Measurements from ENCODE around the gene S1PR4. TPM values are rescaled to one million over a fixed set of nuclear protein-coding genes. Genes with fewer than 3 reads are reported as not detected.
"Not testable (repeated sequence)": the region's sequence is repeated elsewhere in the genome, so short reads cannot be mapped to it uniquely, and the experiment has no call there.

S1PR4 gene
- total RNA-seq, 1 donor from 2014 or later = 0.89 TPM

DNA sequence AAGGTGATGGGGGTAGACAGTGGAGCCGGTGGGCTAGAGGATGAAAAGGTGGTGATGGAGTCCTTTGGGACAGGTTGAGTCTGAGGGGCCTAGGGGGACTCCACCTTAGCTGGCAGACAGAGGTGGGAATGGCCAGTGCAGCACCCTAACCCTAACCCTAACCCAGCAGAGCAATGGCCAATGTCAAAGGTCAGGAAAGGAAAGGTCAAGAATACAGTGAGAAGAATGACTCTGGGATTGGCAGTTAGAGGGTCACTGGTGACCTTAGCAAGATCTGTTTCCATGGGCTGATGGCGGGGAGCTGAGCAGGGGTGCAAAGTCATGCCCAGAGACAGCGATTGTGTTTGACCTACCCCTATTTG is 26.2 kb upstream of the S1PR4 start:
- no peak for DNase-seq (ENCODE audit: low spot score)

GRCh38 chr19:3153286-3154230 is 25.0 kb upstream of the S1PR4 start:
- DNase-seq (ENCODE audit: low spot score) = no peak

DNA sequence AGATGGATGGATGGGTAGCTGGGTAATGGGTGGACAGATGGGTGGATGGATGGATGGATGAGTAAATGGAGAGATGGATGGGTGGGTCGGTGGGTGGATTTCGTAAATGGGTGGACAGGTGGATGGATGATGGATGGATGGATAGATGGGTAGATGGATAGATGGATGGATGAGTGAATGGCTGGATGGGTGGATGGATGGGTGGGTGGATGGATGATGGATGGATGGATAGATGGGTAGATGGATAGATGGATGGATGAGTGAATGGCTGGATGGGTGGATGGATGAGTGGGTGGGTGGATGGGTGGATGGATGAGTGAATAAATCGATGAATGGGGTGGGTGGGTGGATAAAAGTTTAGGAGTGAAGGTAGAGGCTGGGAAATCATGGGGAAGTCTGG is 24.1 kb upstream of the S1PR4 start:
- not testable (repeated sequence) for DNase-seq (ENCODE audit: low spot score)

- peak; percentile 89 for DNase-seq (ENCODE audit: low spot score)
Observed at GRCh38 chr19:3154957-3155736, 23.4 kb upstream of the S1PR4 start.

- DNase-seq (ENCODE audit: low spot score) = no peak
Observed at GRCh38 chr19:3157096-3157845, 21.3 kb upstream of the S1PR4 start.

- no peak for DNase-seq (ENCODE audit: low spot score)
Observed at GRCh38 chr19:3159565-3159964, 19.0 kb upstream of the S1PR4 start.

GRCh38 chr19:3160219-3160618 is 18.4 kb upstream of the S1PR4 start:
- DNase-seq (ENCODE audit: low spot score) = no peak

DNA sequence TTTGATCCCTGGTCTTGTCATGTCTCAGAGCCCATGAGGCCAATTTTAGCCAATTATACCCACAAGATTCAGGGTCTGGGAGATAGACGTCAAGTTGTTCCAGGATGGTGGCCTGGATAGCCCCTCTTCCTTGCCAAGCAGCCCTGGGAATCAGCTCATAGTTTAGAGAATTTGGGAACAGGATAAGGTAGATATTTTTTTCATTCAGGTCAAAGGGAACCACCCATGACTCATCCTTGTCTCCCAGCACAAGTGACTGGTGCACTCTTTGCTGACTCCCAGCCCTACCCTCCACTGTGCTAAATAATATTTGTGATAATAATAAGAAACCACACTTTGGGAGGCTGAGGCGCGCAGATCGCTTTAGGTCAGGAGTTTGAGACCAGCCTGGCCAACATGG is 17.1 kb upstream of the S1PR4 start:
- DNase-seq (ENCODE audit: low spot score) = no peak

- no peak for DNase-seq (ENCODE audit: low spot score)
Observed at GRCh38 chr19:3162418-3163229, 15.9 kb upstream of the S1PR4 start.

- DNase-seq (ENCODE audit: low spot score) = no peak
Observed at GRCh38 chr19:3163230-3163886, 15.2 kb upstream of the S1PR4 start.

- DNase-seq (ENCODE audit: low spot score) = no peak
Observed at GRCh38 chr19:3163943-3164342, 14.6 kb upstream of the S1PR4 start.

DNA sequence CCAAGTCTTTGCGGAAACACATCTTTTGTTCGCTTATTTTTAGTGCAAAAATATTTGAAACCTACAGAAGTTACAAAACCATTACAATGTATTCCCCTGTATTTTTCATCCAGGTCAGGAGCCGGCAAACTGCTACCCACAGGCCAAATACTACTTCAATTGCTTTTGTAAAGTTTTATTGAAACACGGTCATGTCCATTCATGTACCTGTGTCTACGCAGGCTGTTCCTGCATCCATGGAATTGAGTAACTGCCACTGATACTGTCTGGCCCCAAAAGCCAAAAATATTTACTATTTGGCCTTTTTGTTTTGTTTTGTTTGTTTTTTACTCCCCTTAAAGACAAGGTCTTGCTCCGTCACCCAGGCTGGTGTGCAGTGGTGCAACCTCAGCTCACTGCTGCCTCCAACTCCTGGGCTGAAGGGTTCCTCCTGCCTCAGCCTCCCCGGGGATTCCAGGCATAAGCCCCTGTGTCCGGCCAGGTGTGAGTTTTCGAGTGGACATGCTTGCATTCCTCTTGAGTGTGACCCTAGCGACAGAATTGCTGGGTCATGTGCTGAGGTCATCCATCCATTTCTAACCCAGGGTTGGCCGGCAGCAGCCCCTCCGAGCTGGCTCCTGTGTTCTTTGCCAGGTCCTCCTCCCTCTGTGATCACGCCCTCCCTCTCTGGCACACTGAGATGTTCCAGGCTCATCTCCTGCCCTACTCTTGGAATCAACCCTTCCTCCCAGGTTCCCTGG is 10.9 kb upstream of the S1PR4 start:
- DNase-seq (ENCODE audit: low spot score) = no peak

- no peak for DNase-seq (ENCODE audit: low spot score)
Observed at GRCh38 chr19:3171894-3172672, 6.5 kb upstream of the S1PR4 start.

DNA sequence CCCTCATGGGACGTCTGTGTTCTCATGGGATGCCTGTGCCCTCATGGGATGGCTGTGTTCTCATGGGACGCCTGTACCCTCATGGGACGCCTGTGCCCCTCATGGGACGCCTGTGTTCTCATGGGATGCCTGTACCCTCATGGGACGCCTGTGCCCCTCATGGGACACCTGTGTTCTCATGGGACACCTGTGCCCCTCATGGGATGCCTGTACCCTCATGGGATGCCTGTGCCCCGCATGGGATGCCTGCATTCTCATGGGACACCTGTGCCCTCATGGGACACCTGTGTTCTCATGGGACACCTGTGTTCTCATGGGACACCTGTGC is 5.9 kb upstream of the S1PR4 start:
- DNase-seq (ENCODE audit: low spot score) = not testable (repeated sequence)

DNA sequence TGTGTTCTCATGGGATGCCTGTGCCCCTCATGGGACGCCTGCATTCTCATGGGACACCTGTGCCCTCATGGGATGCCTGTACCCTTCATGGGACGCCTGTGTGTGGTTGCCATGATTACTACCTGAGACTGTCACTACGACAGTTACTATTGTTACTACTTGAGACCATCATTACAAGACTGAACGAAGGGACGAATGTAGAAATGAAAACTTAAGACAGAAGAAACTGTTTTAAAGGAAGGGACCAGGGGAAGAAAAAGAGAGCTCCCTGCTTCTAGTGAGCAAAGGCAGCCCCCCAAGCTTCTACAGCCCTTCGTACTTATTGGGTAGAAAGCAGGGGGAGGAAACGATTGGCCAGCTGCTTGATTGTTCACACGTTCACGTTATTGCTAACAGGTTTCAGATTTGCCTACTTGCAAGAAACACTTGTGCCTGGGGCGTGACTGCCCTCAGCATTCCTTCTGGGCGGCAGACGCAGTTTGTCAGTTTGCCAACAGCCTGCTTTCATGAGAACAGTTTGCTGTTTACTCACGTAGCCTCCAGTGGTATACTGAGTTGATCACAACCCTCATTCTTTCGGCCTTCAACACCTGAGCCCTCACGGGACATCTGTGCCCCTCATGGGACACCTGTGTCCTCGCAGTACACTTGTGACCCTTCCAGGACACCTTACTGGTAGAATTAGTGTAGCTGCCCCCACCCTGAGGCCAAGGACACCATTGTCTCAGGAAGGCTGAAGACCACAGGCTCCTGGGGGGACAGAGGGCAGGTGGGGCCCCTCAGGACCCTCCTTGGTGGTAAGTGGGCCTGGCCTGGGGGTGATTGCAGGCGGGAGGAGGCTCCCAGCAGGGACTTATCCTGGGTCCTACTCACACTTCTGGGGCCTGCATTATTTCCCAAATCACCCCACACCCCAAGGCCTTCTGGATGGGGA is 2.5 kb upstream of the S1PR4 start:
- peak; percentile 87 for DNase-seq (ENCODE audit: low spot score)

- DNase-seq (ENCODE audit: low spot score) = peak; percentile 80
Observed at GRCh38 chr19:3176715-3177501, 1.7 kb upstream of the S1PR4 start.

DNA sequence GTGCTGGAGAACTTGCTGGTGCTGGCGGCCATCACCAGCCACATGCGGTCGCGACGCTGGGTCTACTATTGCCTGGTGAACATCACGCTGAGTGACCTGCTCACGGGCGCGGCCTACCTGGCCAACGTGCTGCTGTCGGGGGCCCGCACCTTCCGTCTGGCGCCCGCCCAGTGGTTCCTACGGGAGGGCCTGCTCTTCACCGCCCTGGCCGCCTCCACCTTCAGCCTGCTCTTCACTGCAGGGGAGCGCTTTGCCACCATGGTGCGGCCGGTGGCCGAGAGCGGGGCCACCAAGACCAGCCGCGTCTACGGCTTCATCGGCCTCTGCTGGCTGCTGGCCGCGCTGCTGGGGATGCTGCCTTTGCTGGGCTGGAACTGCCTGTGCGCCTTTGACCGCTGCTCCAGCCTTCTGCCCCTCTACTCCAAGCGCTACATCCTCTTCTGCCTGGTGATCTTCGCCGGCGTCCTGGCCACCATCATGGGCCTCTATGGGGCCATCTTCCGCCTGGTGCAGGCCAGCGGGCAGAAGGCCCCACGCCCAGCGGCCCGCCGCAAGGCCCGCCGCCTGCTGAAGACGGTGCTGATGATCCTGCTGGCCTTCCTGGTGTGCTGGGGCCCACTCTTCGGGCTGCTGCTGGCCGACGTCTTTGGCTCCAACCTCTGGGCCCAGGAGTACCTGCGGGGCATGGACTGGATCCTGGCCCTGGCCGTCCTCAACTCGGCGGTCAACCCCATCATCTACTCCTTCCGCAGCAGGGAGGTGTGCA is 587 bp downstream of the S1PR4 start:
- DNase-seq (ENCODE audit: low spot score) = no peak

Measured in ureter (tissue), 1 donor.